Right ventricle myocardium superior (tissue), 1 donor: ENCODE results near the gene ZNF646. TPM values are rescaled to one million over a fixed set of nuclear protein-coding genes. Genes with fewer than 3 reads are reported as not detected.
A peak's percentile ranks its signal among the peaks of the same experiment; 100 is the strongest.
"Not testable (repeated sequence)": the region's sequence is repeated elsewhere in the genome, so short reads cannot be mapped to it uniquely, and the experiment has no call there.

Source experiments
- ATAC-seq: fragments of 200-7000 bp; cut with Tn5 transposase; one replicate; pipeline ENCODE4 v1.9.1; 2020; ENCODE audit warnings: mild to moderate bottlenecking; ENCODE audit not compliant: poor library complexity
- DNase-seq: peaks from one replicate; pipeline ENCODE4 v3.0.0-alpha.2; 2020
- intact Hi-C: fragments of 100-400 bp; cut with DNase I; formaldehyde crosslinking; loops from one replicate; pipeline ENCODE4 v1.11.2; 2022
- total RNA-seq: library from RNA; stranded (reverse); fragmentation: NEBNext Ultra II Directional; extraction: Animal tissue kit (Norgen Biotek cat#: 25700); gene quantifications from one replicate; pipeline ENCODE4 v1.2.1, GENCODE V29; 2021
- donor health status: DM: no; HTN: yes; CAD: no; lungs with severe emphysema.

ZNF646 gene
- total RNA-seq, 1 donor from 2014 or later, result 8.3 TPM

DNA sequence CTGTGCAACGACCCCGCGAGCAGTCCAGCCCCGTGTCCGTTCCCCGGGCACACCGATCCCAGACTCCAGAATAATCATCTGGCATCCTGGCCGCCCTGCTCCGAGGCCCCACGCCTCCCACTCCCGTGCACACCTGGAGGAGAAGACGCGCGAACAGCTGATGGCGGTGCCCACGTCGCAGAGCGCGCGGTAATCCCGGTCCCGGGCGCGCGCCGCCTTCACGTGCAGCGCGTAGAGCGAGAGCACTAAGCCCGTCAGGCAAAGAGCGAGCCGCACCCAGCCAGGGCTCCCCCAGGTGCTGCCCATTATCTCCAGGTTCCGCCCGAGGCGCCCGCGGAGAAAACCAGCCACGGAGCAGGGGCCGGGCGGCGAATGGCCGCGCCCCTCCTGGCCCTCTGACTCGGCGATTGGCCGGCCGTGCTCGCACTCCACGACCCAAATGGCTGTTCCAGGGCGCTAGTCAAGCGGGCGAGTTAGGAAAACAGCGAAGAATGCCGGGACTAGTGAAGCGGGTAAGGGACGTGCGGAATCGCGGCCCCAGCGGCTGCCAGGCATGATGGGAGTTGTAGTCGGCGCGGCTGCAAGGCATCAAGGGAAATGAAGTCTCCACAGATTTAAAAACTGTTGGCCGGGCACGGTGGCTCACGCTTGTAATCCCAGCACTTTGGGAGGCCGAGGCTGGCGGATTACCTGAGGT, 20.4 kb downstream of the ZNF646 start, which contains the start of gene VKORC1:
TSS of gene VKORC1 (minus strand) at position 374 of the 697 bp plus-strand sequence. CDS start at position 306, 68 bp downstream.
- DNase-seq (peak; percentile 98), ATAC-seq (peak; percentile 97)
- intact Hi-C loops, result no loop called here

GRCh38 chr16:31099860-31100638, 25.8 kb downstream of the ZNF646 start:
- no peak for DNase-seq
- intact Hi-C loops, result no loop called here
- ATAC-seq, result no peak

DNA sequence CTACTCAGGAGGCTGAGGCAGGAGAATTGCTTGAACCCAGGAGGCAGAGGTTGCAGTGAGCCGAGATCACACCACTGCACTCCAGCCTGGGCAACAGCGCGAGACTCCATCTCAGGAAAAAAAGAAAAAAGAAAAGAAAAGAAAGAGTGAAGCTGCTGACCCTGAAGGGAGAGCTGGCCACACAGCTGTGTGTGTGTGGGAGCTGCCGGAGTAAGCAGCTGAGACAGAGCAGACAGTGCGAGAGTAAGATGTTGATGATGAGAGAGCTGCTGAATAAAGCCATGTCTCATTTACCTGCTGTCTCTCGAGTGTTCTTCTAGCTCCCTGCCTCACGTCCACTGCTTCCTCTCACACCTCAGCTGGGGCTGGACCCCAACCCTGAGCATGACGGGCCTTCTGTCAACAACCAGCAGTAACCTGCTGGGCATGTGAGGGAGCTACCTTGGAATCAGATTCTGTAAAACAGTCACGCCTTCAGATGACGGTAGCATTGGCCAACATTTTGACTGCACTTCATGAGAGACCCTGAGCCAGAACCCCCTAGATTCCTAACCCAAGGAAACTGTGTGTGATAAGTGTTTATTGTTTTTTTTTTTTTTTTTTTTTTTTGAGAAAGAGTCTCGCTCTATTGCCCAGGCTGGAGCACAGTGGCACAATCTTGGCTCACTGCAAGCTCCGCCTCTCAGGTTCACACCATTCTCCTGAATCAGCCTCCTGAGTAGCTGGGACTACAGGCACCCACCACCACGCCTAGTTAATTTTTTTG, 26.8 kb downstream of the ZNF646 start:
- ATAC-seq, DNase-seq, intact Hi-C loops: not testable (repeated sequence)

- peak; percentile 94 for DNase-seq
- ATAC-seq, result peak; percentile 93
- intact Hi-C loops, result no loop called here
Measured at GRCh38 chr16:31105677-31106213, 31.5 kb downstream of the ZNF646 start.

GRCh38 chr16:31106509-31107464, 32.6 kb downstream of the ZNF646 start:
- no peak for DNase-seq
- no peak for ATAC-seq
- intact Hi-C loops, result no loop called here

- ATAC-seq, result no peak
- intact Hi-C loops, result no loop called here
- DNase-seq, result no peak
Measured at GRCh38 chr16:31107465-31107867, 33.2 kb downstream of the ZNF646 start.

DNA sequence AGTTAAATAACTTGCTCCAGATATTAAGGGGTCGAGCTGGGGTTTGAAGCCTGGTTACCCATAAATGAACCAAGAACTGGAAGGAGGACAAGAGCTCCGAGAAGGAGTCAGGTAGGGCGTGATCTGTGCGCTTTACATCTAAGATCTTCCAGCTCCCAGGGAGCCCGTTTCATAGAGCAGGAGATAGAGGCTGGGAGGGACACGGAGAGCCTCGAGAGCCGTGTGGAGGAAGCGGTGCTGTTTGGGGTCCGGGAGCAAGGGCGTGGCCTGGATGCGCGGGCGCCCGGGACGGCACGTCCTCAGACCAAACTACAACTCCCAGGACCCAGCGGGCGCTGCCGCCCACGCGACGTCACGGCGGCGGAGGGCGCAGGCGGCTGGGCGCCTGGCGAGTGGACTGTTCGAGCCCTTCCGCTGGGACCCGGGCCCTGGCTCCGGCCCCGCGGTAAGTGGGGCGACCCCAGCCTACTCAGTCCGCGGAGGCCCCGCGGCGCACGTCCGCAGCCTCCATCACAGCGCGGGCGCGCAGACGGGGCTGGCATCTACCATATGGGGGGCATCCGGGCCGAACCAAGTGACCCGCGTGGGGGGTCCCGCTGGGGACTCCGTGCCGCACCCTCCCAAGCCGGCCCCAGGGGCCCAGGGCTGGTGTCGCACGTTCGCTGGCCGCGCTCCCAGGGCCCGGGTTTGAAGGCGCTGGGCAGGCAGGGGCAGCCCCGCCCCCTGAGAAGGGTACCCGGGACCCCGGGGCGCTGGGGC, 34.0 kb downstream of the ZNF646 start, which contains the start of gene BCKDK:
TSS of gene BCKDK (plus strand) at position 352 of the 759 bp plus-strand sequence. CDS start 838 bp downstream, outside the sequence.
- peak; percentile 90 for DNase-seq
- intact Hi-C loops, result no loop called here
- peak; percentile 83 for ATAC-seq

GRCh38 chr16:31108794-31109558, 34.8 kb downstream of the ZNF646 start:
- intact Hi-C loops, result no loop called here
- DNase-seq (peak; percentile 45), ATAC-seq (no peak)

DNA sequence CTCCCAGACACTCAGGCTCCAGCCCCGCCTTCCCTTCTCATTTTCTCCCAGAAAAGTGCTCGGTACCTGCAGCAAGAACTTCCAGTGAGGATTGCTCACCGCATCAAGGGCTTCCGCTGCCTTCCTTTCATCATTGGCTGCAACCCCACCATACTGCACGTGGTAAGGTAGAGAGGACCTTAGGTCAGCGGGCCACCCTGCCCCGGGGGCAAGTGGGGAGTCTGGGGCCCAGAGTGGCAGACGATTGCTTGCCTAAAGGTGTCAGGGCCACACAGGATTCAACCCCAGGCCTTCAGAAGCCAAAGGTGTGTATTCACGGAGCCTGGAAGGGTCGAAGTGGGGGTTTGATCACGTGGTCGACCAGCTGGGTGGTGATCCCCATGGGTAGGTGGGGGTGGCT, 35.4 kb downstream of the ZNF646 start:
- DNase-seq (no peak), ATAC-seq (no peak)
- intact Hi-C loops, result no loop called here

DNA sequence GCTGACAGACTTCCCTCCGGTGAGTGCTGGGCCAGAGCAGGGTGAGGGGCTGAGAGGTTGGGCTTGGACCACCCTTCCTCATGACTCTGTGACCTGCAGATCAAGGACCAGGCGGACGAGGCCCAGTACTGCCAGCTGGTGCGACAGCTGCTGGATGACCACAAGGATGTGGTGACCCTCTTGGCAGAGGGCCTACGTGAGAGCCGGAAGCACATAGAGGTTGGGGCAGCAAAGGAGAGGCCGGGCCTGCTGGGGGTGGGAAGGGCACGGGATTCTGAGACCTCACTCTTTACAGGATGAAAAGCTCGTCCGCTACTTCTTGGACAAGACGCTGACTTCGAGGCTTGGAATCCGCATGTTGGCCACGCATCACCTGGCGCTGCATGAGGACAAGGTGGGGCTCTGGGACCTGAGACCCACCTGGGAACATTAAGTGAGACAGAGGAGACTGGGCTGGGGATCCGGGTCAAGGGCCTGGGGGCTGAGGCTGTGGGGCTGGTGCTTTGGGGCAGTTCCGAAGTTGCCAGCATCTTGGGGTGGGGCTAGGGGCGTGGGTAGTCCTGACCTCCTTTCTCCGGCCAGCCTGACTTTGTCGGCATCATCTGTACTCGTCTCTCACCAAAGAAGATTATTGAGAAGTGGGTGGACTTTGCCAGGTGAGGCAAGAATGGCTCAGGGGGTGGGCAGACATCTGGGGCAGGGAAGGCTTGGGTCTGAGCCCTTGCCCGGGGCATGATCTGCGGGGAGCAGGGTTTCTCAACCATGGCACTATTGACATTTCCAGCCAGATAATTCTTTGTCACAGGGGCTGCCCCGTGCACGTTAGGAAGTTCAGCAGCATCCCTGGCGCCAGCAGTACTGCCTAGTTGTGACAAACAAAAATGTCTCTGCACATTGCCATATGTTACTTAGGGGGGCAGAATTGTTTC, 36.1 kb downstream of the ZNF646 start:
- ATAC-seq, result no peak
- intact Hi-C loops, result no loop called here
- DNase-seq, result no peak

DNA sequence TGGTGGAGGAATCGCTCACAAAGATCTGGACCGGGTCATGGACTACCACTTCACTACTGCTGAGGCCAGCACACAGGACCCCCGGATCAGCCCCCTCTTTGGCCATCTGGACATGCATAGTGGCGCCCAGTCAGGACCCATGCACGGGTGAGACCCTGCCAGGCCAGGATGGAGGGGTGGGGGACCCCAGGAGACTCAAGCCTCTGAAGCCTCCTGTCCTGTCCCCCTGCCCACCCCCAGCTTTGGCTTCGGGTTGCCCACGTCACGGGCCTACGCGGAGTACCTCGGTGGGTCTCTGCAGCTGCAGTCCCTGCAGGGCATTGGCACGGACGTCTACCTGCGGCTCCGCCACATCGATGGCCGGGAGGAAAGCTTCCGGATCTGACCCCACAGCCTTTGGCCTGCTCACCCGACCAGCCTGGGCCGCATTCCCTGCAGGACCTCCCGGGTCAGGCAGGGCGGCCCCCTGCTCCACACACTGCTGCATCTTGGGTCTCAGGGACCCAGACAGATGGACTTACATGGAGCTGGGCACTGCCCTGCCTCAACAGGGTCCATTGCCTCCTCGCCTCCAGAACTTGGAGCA, 37.8 kb downstream of the ZNF646 start:
- intact Hi-C loops, result no loop called here
- ATAC-seq, result no peak
- no peak for DNase-seq

- no peak for DNase-seq
- intact Hi-C loops, result no loop called here
- ATAC-seq, result peak; percentile 23
Measured at GRCh38 chr16:31112711-31113110, 38.5 kb downstream of the ZNF646 start.

- ATAC-seq, result no peak
- intact Hi-C loops, result no loop called here
- DNase-seq, result no peak
Measured at GRCh38 chr16:31113121-31114120, 39.2 kb downstream of the ZNF646 start.

DNA sequence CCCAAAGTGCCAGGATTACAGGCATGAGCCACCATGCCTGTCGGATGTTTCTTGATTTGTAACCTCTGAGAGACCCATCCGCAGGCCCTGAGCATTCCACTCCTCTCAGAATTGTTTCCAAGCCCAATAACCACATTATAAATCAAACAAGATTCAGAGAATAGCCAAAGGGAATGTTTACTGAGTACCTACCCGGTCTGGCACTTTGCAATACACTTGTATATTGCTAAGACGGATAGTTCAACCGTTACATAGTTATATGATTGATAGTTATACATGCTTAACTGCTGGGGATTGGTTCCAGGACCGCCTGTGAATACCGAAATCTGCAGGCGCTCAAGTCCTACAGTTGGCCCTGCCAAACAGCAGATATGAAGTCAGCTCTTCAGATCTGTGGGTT, 40.2 kb downstream of the ZNF646 start:
- ATAC-seq (no peak), DNase-seq (no peak)
- intact Hi-C loops, result no loop called here
